K562 (cell line): ENCODE data around the gene WNK2. TPM values are rescaled to one million over a fixed set of nuclear protein-coding genes. Genes with fewer than 3 reads are reported as not detected.

ENCODE experiments used
- ATAC-seq: fragments of 200-7000 bp; cut with Tn5 transposase; 3 replicates; pipeline ENCODE4 v1.9.1; 2020; ENCODE audit warnings: moderate library complexity
- BruUV-seq: library from RNA; stranded (reverse); fragments of 400-500 nt; replicated peaks from 2 replicates; lab custom pipeline; 2021; lab: Mats Ljungman, UMichigan
- CTCF ChIA-PET: fragments of 300-600 bp; formaldehyde crosslinking; extraction: SDS; loops from one replicate; lab custom pipeline; 2021; ENCODE audit warnings: low intra/inter-chr PET ratio; lab: Yijun Ruan, JAX
- POLR2A ChIA-PET: fragments of 300-600, 350-650 bp; sonication (Branson Sonifier 250); formaldehyde crosslinking; extraction: SDS; loops from one replicate; lab custom pipeline; 2021; ENCODE audit warnings: antibody characterized with exemption, inconsistent platforms; lab: Yijun Ruan, JAX
- DNase-seq, 4 experiments: peaks; one replicate each; pipeline versions ENCODE4 v3.0.0 to v3.0.0-alpha.2; 2011 to 2018; ENCODE audit warnings: low spot score in 3 of 4, mixed read lengths in 3 of 4; ENCODE audit errors: extremely low read depth in 1 of 4
- FAIRE-seq: peaks from 2 replicates; lab custom pipeline; 2011; peaks lifted over from hg19 to GRCh38; lab: Jason Lieb, UNC
- H2AFZ ChIP-seq: 2 replicates; pipeline ENCODE4 v1.6.0; 2011; ENCODE audit warnings: low read depth, low read length, control low read depth, inconsistent platforms
- H3K27ac ChIP-seq: fragments of 200-600 bp; 3 replicates; pipeline ENCODE4 v1.8.0; 2011; ENCODE audit warnings: low read depth, mild to moderate bottlenecking, control low read depth, inconsistent platforms, low read length, moderate library complexity, mixed read lengths; ENCODE audit errors: extremely low read depth
- H3K27me3 ChIP-seq, 2 experiments: fragments of 300-600 bp in 1 of 2; 2 replicates in 1 of 2; 3 replicates in 1 of 2; pipeline versions ENCODE4 v1.6.0 to v1.8.0; 2011; ENCODE audit warnings: inconsistent platforms in 2 of 2, low read length in 2 of 2, mild to moderate bottlenecking in 1 of 2, mixed read lengths in 1 of 2, moderate library complexity in 1 of 2; ENCODE audit not compliant: control insufficient read depth in 2 of 2, insufficient read depth in 2 of 2
- H3K36me3 ChIP-seq: fragments of 300-600 bp; 3 replicates; pipeline ENCODE4 v1.8.0; 2011; ENCODE audit warnings: mild to moderate bottlenecking, low read length, inconsistent platforms; ENCODE audit not compliant: control insufficient read depth, insufficient read depth
- H3K4me1 ChIP-seq, 2 experiments: fragments of 200-600 bp in 1 of 2; replicated peaks in 1 of 2; 2 replicates in 1 of 2; 3 replicates in 1 of 2; pipeline versions ENCODE4 v1.5.1 to v1.8.0; 2011; ENCODE audit warnings: inconsistent platforms in 2 of 2, low read length in 2 of 2, mild to moderate bottlenecking in 1 of 2, mixed read lengths in 1 of 2, moderate library complexity in 1 of 2; ENCODE audit not compliant: control insufficient read depth in 2 of 2, insufficient read depth in 2 of 2
- H3K4me2 ChIP-seq: 2 replicates; pipeline ENCODE4 v1.6.1; 2011; ENCODE audit warnings: low read length, control low read depth, inconsistent platforms, mixed read lengths; ENCODE audit not compliant: insufficient read depth
- H3K4me3 ChIP-seq: fragments of 200-600 bp; sonication (generic), shearing (Covaris generic); 2 replicates; pipeline ENCODE4 v1.5.1; 2016; ENCODE audit warnings: control low read depth, inconsistent platforms
- H3K79me2 ChIP-seq: fragments of 200-600 bp; 3 replicates; pipeline ENCODE4 v1.8.0; 2011; ENCODE audit warnings: low read length, inconsistent platforms; ENCODE audit not compliant: control insufficient read depth, insufficient read depth
- H3K9ac ChIP-seq, 2 experiments: 2 replicates each; pipeline versions ENCODE4 v1.6.0 to v1.6.1; 2011; ENCODE audit warnings: low read depth in 2 of 2, low read length in 2 of 2, control low read depth in 1 of 2, inconsistent platforms in 1 of 2, mild to moderate bottlenecking in 1 of 2, mixed read lengths in 1 of 2; ENCODE audit not compliant: insufficient read depth in 1 of 2
- H3K9me1 ChIP-seq: one replicate; pipeline ENCODE4 v1.6.0; 2011; ENCODE audit warnings: inconsistent platforms, mild to moderate bottlenecking, low read length, moderate library complexity; ENCODE audit not compliant: control insufficient read depth, insufficient read depth
- H3K9me3 ChIP-seq: replicated peaks from 2 replicates; pipeline ENCODE4 v1.5.1; 2011; ENCODE audit warnings: low read depth, low read length, inconsistent platforms; ENCODE audit not compliant: control insufficient read depth, insufficient read depth
- H4K20me1 ChIP-seq: replicated peaks from 2 replicates; pipeline ENCODE4 v1.6.1; 2011; ENCODE audit warnings: low read length, inconsistent platforms, mixed read lengths; ENCODE audit not compliant: control insufficient read depth, insufficient read depth
- CCNT2 ChIP-seq: IDR thresholded peaks from 2 replicates; pipeline ENCODE4 v1.6.1; 2011; ENCODE audit warnings: borderline replicate concordance, low read depth, mild to moderate bottlenecking, moderate library complexity, mixed read lengths, low read length; ENCODE audit not compliant: insufficient read length; ENCODE audit errors: extremely low read depth
- FOXP1 ChIP-seq: sonication (generic); formaldehyde crosslinking; IDR thresholded peaks from 2 replicates; pipeline ENCODE4 v1.8.0; 2022; ENCODE audit warnings: mild to moderate bottlenecking, missing genetic modification reagents
- HNRNPUL1 ChIP-seq: fragments of 200-400 bp; formaldehyde crosslinking; IDR thresholded peaks from 2 replicates; pipeline ENCODE4 v1.6.1; 2017; ENCODE audit warnings: low read length
- KDM1A ChIP-seq, 2 experiments: fragments of 450-650 bp; IDR thresholded peaks; 2 replicates each; pipeline ENCODE4 v1.6.1; 2016; ENCODE audit warnings: mild to moderate bottlenecking in 2 of 2
- KDM4B ChIP-seq, 2 experiments: fragments of 450-650 bp in 1 of 2; sonication (generic) in 1 of 2; IDR thresholded peaks; 2 replicates each; pipeline ENCODE4 v1.6.1; 2016 to 2017; ENCODE audit warnings: borderline replicate concordance in 2 of 2, antibody characterized with exemption in 1 of 2, low read depth in 1 of 2, mild to moderate bottlenecking in 1 of 2
- MECOM ChIP-seq: fragments of 250-450 bp; sonication (Bioruptor Pico); IDR thresholded peaks from 2 replicates; pipeline ENCODE4 v1.8.0; 2022; ENCODE audit warnings: inconsistent platforms
- MLX ChIP-seq, 2 experiments: fragments of 450-650 bp in 1 of 2; sonication (generic) in 1 of 2; formaldehyde crosslinking; conservative IDR thresholded peaks; 2 replicates each; pipeline versions ENCODE4 v1.4.0 to v1.8.1; 2020 to 2022; ENCODE audit warnings: mild to moderate bottlenecking in 1 of 2, missing genetic modification reagents in 1 of 2
- PATZ1 ChIP-seq: fragments of 250-450 bp; sonication (Bioruptor Pico); IDR thresholded peaks from 2 replicates; pipeline ENCODE4 v1.5.0; 2020; ENCODE audit warnings: mild to moderate bottlenecking, borderline replicate concordance
- POLR2G ChIP-seq: fragments of 200-400 bp; formaldehyde crosslinking; IDR thresholded peaks from 2 replicates; pipeline ENCODE4 v1.6.1; 2017; ENCODE audit warnings: low read depth, mild to moderate bottlenecking, antibody characterized with exemption, low read length, moderate library complexity
- SAFB ChIP-seq: fragments of 200-400 bp; formaldehyde crosslinking; IDR thresholded peaks from 2 replicates; pipeline ENCODE4 v1.6.1; 2017; ENCODE audit warnings: low read depth, low read length, borderline replicate concordance
- THRB ChIP-seq: fragments of 450-650 bp; formaldehyde crosslinking; conservative IDR thresholded peaks from 2 replicates; pipeline ENCODE4 v1.4.0; 2022; ENCODE audit warnings: mild to moderate bottlenecking, missing genetic modification characterization
- ZNF133 ChIP-seq: fragments of 250-450 bp; sonication (Bioruptor Pico); IDR thresholded peaks from 2 replicates; pipeline ENCODE4 v1.4.0; 2020; ENCODE audit warnings: mild to moderate bottlenecking
- ZNF444 ChIP-seq: fragments of 250-450 bp; sonication (Bioruptor Pico); IDR thresholded peaks from 2 replicates; pipeline ENCODE4 v1.4.0; 2020; ENCODE audit warnings: mild to moderate bottlenecking, moderate library complexity
- WGBS: fragments of 100-300 bp; shearing (Covaris generic); methylation state at CpG from one replicate; pipeline ENCODE4 v1.1.6; 2016; ENCODE audit warnings: low coverage, mixed read lengths; ENCODE audit not compliant: insufficient coverage; ENCODE audit errors: missing lambda C conversion rate; 5-methylcytosine and 5-hydroxymethylcytosine counted together
- in situ Hi-C: fragments of 300-500 bp; cut with MboI; formaldehyde crosslinking; loops from 4 replicates; pipeline ENCODE4 v1.15.0; 2018; ENCODE audit warnings: inconsistent platforms, mixed read lengths
- intact Hi-C: fragments of 100-400 bp; cut with micrococcal nuclease; formaldehyde crosslinking; loops from 2 replicates; pipeline ENCODE4 v1.14.2; 2022
- polyA plus RNA-seq, 8 experiments: library from polyadenylated mRNA; depleted of rRNA in 4 of 8; stranded (reverse) in 5 of 8; unstranded in 3 of 8; fragments of >200 nt; fragmentation: Nextera tagmentation in 2 of 8; fragmentation: Illumina TruSeq in 1 of 8; extraction: Ambion mirVana in 2 of 8; extraction: Trizol in 1 of 8; gene quantifications; 2 replicates each; pipeline versions ENCODE4 v1.2.1 to v1.2.3, GENCODE V29; 2011 to 2014; ENCODE audit warnings: inconsistent platforms in 1 of 8, missing spikeins in 1 of 8
- total RNA-seq, 7 experiments: library from RNA; depleted of rRNA in 6 of 7; stranded (reverse); fragments of >200 nt in 6 of 7; fragmentation: Illumina TruSeq in 2 of 7; extraction: Trizol in 2 of 7; gene quantifications; 2 replicates each; pipeline versions ENCODE4 v1.2.1 to v1.2.3, GENCODE V29; 2011 to 2021; ENCODE audit warnings: low replicate concordance in 1 of 7
- TF ChIP-seq, protein P1 (sequence below): sonication (generic); formaldehyde crosslinking; IDR thresholded peaks from 2 replicates; pipeline ENCODE4 v1.9.0; 2022; ENCODE audit warnings: mild to moderate bottlenecking, missing genetic modification reagents
- TF ChIP-seq, protein P2 (sequence below), 3 experiments: fragments of 200-800 bp in 1 of 3; sonication (Bioruptor generic) in 1 of 3; sonication (generic) in 1 of 3; formaldehyde crosslinking in 1 of 3; IDR thresholded peaks; 2 replicates each; pipeline versions ENCODE4 v1.6.1 to v1.8.0; 2016 to 2022; ENCODE audit warnings: mild to moderate bottlenecking in 2 of 3, missing compliant biosample characterization in 2 of 3, missing genetic modification characterization in 2 of 3, missing genetic modification reagents in 1 of 3

The WNK2 gene
- total and polyA plus RNA-seq, 9 of the 15 experiments (the other 6 are each of a cell fraction or from before 2014, with no cell fraction given), result 0.36 to 3.3 (median 0.64) TPM; not detected in 2

DNA sequence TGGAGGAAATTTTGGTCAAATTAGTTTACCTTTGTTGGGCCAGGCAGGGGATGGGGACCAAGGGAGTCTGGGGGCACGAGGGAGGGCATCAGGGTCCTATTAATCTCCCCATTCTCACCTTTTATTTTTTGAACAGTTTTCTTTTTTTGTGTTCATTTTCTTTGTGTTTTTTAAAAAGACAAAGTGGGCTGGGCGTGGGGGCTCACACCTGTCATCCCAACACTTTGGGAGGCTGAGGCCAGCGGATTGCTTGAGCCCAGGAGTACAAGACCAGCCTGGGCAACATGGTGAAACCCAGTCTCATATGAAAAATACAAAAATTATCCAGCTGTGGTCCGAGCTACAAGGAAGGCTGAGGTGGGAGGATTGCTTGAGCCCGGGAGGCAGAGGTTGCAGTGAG lies 103.7 kb downstream of the WNK2 start:
- in situ Hi-C loops, result no loop called here

More for the DNA sequence above, 103.7 kb downstream of the WNK2 start:
- H3K9me3 ChIP-seq, result no peaks in the 10 kb centered on the region
- intact Hi-C loops, result no loop called here
- H3K4me2 ChIP-seq, result no peak overlapping the region
- no peaks in the 10 kb centered on the region for H3K9me1 ChIP-seq
- peaks cover 4% of the 10 kb centered on the region; the same call in 1 of the 2 replicates for H4K20me1 ChIP-seq
- no peak for DNase-seq
- TF ChIP-seq PATZ1 (no peak), MLX (CRISPR knock-in tag; conservative IDR thresholded peaks at IDR 0.05) (no peak), SAFB (no peak), POLR2G (no peak), KDM4B (IDR thresholded peaks at IDR 0.05; ENCODE audit: borderline replicate concordance in 2 of 2, low read depth in 1 of 2) (no peak), ZNF444 (no peak), MECOM (CRISPR knock-in tag) (no peak), FOXP1 (CRISPR knock-in tag) (no peak), KDM1A (IDR thresholded peaks at IDR 0.05) (no peak), ZNF133 (CRISPR knock-in tag) (no peak), CCNT2 (no peak), HNRNPUL1 (no peak), THRB (CRISPR knock-in tag) (no peak)
- TF ChIP-seq, protein P1, sequence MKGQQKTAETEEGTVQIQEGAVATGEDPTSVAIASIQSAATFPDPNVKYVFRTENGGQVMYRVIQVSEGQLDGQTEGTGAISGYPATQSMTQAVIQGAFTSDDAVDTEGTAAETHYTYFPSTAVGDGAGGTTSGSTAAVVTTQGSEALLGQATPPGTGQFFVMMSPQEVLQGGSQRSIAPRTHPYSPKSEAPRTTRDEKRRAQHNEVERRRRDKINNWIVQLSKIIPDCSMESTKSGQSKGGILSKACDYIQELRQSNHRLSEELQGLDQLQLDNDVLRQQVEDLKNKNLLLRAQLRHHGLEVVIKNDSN (CRISPR knock-in tag), result no peak
- TF ChIP-seq, protein P2, sequence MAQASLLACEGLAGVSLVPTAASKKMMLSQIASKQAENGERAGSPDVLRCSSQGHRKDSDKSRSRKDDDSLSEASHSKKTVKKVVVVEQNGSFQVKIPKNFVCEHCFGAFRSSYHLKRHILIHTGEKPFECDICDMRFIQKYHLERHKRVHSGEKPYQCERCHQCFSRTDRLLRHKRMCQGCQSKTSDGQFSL (CRISPR knock-in tag; IDR thresholded peaks at IDR 0.05), result no peak
- TF ChIP-seq, protein P2 (tag; IDR thresholded peaks at IDR 0.05), result no peak
- H3K79me2 ChIP-seq, result no peaks in the 10 kb centered on the region
- no peaks in the 10 kb centered on the region for H3K36me3 ChIP-seq
- peaks cover 0 to 10% of the 10 kb centered on the region in 2 experiments; a peak in 3 of 5 replicates for H3K4me1 ChIP-seq
- BruUV-seq, result no TSS peak
- ATAC-seq, result no peak
- CTCF ChIA-PET, result interaction anchor here (0.7 kb wide), 1 partner anchor 305 kb away, joined by 5 read pairs; no protein-coding TSS in a partner anchor
- no peak overlapping the region for H2AFZ ChIP-seq
- no peak overlapping the region for H3K27ac ChIP-seq
- 5% methylated on average over 5 of the region's 5 CpGs for WGBS
- POLR2A ChIA-PET, result interaction anchor here (1.6 kb wide), 1 partner anchor 10 kb away, joined by 5 read pairs; no protein-coding TSS in a partner anchor
- H3K4me3 ChIP-seq, result no peak overlapping the region
- FAIRE-seq, result no peak
- peaks cover 13 to 50% of the 10 kb centered on the region in 2 experiments; a peak in 3 of 5 replicates for H3K27me3 ChIP-seq
- no peak overlapping the region for H3K9ac ChIP-seq
